Mesothelial cell of epicardium (in vitro differentiated cells): ENCODE results near the gene ASF1B. TPM values are rescaled to one million over a fixed set of nuclear protein-coding genes. Genes with fewer than 3 reads are reported as not detected.
A peak's percentile ranks its signal among the peaks of the same experiment; 100 is the strongest.

Experiments used
- DNase-seq, 2 experiments: peaks; one replicate each; pipeline ENCODE4 v3.0.0; 2021; ENCODE audit warnings: low spot score in 2 of 2; ENCODE audit not compliant: unreplicated experiment in 2 of 2
- H3K27ac Mint-ChIP-seq: 2 replicates; pipeline ENCODE4 v1.8.0; 2021; ENCODE audit warnings: mixed read lengths
- H3K27me3 Mint-ChIP-seq: 2 replicates; pipeline ENCODE4 v1.8.0; 2021; ENCODE audit warnings: low read depth, mixed read lengths
- H3K36me3 Mint-ChIP-seq: 2 replicates; pipeline ENCODE4 v1.8.0; 2021; ENCODE audit warnings: mixed read lengths
- H3K4me1 Mint-ChIP-seq: 2 replicates; pipeline ENCODE4 v1.8.0; 2021; ENCODE audit warnings: mixed read lengths
- H3K4me3 Mint-ChIP-seq: 2 replicates; pipeline ENCODE4 v1.8.0; 2021; ENCODE audit warnings: mild to moderate bottlenecking, moderate library complexity, mixed read lengths
- H3K9me3 Mint-ChIP-seq: 2 replicates; pipeline ENCODE4 v1.8.0; 2021; ENCODE audit warnings: mixed read lengths
- total RNA-seq: library from RNA; stranded (reverse); gene quantifications from 3 replicates; pipeline ENCODE4 v1.2.1, GENCODE V29; 2021
- TF ChIP-seq, protein P1 (sequence below): fragments of 200-600 bp; sonication (generic); IDR thresholded peaks from one replicate; pipeline ENCODE4 v1.5.0; 2021; ENCODE audit warnings: antibody characterized with exemption; ENCODE audit not compliant: unreplicated experiment

The ASF1B gene
- total RNA-seq, 1 donor from 2014 or later = 8.4 TPM

DNA sequence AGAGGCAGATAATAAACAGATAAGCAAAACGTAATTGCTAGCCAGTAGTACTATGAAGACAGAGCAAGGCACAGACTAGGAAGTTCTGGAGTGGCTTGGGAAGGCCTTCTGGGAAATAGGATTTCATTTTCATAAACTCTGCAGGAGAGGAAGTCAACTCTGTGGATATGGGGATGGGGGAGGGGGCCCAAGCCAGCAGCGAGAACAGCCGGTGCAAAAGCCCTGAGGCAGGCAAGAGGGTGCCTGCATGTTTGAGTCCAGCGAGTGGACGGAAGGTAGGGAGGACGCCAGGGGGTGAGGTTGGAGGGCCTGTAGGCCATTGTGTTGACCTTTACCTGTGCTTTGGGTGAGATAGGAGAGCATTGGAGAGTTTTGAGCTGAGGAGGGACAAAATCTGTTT is 9.0 kb upstream of the ASF1B start:
- peaks cover 28% of the 10 kb centered on the region for H3K4me1 Mint-ChIP-seq
- no peak for DNase-seq
- no peaks in the 10 kb centered on the region for H3K36me3 Mint-ChIP-seq
- H3K27me3 Mint-ChIP-seq = no peaks in the 10 kb centered on the region
- H3K4me3 Mint-ChIP-seq = no peak overlapping the region
- no peak overlapping the region for H3K27ac Mint-ChIP-seq
- no peaks in the 10 kb centered on the region for H3K9me3 Mint-ChIP-seq
- TF ChIP-seq, protein P1, sequence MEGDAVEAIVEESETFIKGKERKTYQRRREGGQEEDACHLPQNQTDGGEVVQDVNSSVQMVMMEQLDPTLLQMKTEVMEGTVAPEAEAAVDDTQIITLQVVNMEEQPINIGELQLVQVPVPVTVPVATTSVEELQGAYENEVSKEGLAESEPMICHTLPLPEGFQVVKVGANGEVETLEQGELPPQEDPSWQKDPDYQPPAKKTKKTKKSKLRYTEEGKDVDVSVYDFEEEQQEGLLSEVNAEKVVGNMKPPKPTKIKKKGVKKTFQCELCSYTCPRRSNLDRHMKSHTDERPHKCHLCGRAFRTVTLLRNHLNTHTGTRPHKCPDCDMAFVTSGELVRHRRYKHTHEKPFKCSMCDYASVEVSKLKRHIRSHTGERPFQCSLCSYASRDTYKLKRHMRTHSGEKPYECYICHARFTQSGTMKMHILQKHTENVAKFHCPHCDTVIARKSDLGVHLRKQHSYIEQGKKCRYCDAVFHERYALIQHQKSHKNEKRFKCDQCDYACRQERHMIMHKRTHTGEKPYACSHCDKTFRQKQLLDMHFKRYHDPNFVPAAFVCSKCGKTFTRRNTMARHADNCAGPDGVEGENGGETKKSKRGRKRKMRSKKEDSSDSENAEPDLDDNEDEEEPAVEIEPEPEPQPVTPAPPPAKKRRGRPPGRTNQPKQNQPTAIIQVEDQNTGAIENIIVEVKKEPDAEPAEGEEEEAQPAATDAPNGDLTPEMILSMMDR = no peak

DNA sequence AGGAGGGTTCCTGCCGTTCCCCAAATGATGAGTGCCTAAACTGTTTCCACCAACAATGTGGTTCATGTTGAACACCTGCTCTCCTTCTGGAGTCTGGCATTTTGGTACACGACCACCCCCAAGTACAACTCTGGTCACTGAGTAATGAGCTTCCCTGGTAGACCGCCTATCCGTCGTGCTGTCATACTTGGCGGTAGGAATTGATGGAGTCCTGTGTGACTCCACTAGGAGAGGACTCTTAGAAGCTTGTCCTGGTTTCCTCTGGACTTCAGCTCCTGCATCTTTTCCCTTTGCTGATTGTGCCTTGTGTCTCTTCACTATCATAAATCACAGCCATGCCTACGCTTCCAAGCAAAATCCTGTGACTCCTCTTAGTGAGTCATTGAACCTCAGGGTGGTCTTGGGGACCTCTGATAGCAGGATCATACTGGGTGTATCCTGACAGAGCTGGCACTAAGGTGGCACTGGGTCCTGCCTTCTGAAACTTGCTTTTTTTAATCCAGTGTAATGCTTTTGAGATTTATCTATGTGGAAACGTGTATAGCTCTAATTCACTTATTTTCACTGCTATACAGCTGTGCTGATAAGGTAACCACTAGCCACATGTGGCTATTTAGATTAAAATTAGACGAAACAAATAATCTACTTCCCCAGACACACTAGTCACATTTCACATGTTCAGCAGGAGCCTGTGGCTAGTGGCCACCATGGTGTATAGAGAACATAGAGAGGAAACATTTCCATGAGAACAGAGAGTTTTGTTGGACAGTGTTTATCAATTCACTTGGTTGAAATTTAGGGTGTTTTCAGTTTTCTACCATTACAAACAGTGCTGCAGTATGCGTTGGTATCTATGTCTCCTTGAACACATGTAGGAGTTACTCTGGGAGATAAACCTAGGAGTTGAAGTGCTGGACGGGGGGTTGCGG is 6.1 kb upstream of the ASF1B start:
- H3K36me3 Mint-ChIP-seq = no peaks in the 10 kb centered on the region
- TF ChIP-seq, protein P1 = no peak
- H3K4me1 Mint-ChIP-seq = peaks cover 27% of the 10 kb centered on the region
- H3K4me3 Mint-ChIP-seq = no peak overlapping the region
- DNase-seq = no peak
- H3K27ac Mint-ChIP-seq = no peak overlapping the region
- no peaks in the 10 kb centered on the region for H3K9me3 Mint-ChIP-seq
- no peaks in the 10 kb centered on the region for H3K27me3 Mint-ChIP-seq

DNA sequence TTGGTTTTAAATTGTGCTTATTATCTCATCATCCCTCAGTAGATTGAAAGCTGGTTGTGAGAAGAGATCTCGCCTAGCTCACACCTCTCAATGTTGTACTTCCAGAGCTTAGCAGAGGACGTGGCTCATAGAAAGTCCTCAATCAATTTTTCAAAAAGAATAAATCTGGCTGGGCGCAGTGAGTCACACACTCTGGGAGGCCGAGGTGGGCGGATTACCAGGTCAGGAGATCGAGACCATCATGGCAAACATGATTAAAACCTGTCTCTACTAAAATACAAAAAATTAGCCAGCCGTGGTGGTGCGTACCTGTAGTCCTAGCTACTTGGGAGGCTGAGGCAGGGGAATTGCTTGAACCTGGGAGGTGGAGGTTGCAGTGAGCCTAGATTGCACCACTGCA is 4.7 kb upstream of the ASF1B start:
- Mint-ChIP-seq H3K27ac (no peak overlapping the region), H3K36me3 (no peaks in the 10 kb centered on the region), H3K27me3 (no peaks in the 10 kb centered on the region), H3K4me3 (no peak overlapping the region), H3K4me1 (peaks cover 25% of the 10 kb centered on the region), H3K9me3 (no peaks in the 10 kb centered on the region)
- TF ChIP-seq, protein P1 = no peak
- DNase-seq = no peak

DNA sequence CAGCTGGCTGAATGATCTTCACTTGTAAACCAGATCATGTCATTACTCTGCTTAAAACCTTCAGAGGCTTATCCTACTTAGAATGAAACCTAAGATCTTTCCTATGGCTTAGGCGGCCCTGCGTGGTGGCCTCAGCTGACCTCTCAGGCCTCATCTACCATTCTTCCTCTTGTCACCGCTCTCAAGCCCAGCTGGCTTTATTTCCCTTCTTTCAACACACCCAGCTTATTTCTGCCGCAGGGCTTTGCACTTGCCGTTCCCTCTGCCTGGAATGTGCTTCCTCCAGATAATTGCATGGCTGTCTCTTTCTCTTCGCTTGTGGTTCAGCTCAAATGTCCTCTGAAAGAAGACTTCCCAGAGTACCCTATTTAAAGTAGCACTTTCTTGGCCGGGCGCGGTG is 3.6 kb upstream of the ASF1B start:
- peak overlapping the region; percentile 81 for H3K27ac Mint-ChIP-seq
- H3K36me3 Mint-ChIP-seq = no peaks in the 10 kb centered on the region
- TF ChIP-seq, protein P1 = no peak
- no peak for DNase-seq
- H3K9me3 Mint-ChIP-seq = no peaks in the 10 kb centered on the region
- no peak overlapping the region for H3K4me3 Mint-ChIP-seq
- no peaks in the 10 kb centered on the region for H3K27me3 Mint-ChIP-seq
- peaks cover 32% of the 10 kb centered on the region for H3K4me1 Mint-ChIP-seq

DNA sequence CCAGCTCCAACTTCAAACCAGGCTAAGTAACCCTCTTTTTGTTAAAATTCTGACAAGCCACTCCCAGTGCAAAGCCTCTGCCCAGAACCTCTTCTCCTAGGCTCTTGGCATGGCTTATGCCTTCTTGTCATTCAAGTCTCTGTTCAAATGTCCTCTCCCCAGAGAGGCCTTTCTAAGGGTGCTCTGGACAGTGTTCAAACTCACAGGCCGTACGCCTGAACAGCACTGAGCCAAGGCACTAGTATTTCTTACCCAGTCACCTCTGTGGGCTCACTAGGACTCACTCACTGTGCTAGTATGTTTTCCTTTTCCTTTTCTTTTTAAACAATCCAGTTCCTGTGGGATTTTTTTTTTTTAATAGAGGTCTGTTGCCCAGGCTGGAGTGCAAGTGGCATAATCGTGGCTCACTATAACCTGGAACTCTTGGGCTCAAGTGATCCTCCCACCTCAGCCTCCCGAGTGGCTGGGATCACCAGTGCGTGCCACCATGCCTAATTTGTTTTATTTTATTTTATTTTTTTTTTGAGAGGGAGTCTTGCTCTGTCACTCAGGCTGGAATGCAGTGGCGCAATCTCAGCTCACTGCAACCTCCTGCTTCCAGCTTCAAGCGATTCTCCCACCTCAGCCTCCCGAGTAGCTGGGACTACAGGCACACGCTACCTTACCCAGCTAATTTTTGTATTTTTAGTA is 2.3 kb upstream of the ASF1B start:
- Mint-ChIP-seq H3K27ac (peak overlapping the region; percentile 81), H3K4me3 (peak overlapping the region; percentile 52), H3K27me3 (no peaks in the 10 kb centered on the region), H3K9me3 (no peaks in the 10 kb centered on the region), H3K4me1 (peaks cover 35% of the 10 kb centered on the region), H3K36me3 (no peaks in the 10 kb centered on the region)
- no peak for DNase-seq
- TF ChIP-seq, protein P1 = no peak
